GM13976 (cell line): Measurements from ENCODE around the gene ZCRB1.

ENCODE experiments used
- DNase-seq: peaks from one replicate; pipeline ENCODE4 v3.0.0; 2012; ENCODE audit warnings: low spot score
- in situ Hi-C: fragments of 300-500 bp; cut with MboI; formaldehyde crosslinking; loops from one replicate; pipeline ENCODE4 v1.12.0; 2022; ENCODE audit warnings: low sequenced_read_pairs, mixed read lengths, inconsistent platforms; ENCODE audit not compliant: unreplicated experiment
- TF ChIP-seq, protein P1 (sequence below): IDR thresholded peaks from 2 replicates; pipeline ENCODE4 v1.5.1; 2012; ENCODE audit warnings: borderline replicate concordance, mild to moderate bottlenecking; ENCODE audit not compliant: insufficient read depth; ENCODE audit errors: extremely low read depth, missing control alignments, control extremely low read depth

The ZCRB1 gene

DNA sequence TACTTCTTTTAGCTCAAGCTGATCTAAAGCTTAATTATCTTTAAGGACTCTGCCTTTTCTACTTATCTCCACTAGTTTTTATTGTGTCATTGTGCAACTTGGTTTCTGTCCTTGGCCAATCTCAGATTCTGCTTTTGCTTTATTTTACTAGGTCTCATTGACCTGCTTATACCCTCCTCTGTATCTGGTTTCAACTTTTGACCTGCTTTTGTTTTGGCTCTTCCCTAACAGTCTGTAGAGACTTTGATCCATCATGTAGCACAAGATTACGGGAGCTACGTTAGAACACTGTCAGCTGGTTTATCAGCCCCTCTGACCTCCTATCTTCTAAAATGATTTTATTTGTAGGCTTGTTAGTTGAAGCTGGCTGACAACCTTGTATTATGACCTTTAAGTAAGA is 43.6 kb downstream of the ZCRB1 start:
- no peak for DNase-seq
- in situ Hi-C loops, result no loop called here
- TF ChIP-seq, protein P1, sequence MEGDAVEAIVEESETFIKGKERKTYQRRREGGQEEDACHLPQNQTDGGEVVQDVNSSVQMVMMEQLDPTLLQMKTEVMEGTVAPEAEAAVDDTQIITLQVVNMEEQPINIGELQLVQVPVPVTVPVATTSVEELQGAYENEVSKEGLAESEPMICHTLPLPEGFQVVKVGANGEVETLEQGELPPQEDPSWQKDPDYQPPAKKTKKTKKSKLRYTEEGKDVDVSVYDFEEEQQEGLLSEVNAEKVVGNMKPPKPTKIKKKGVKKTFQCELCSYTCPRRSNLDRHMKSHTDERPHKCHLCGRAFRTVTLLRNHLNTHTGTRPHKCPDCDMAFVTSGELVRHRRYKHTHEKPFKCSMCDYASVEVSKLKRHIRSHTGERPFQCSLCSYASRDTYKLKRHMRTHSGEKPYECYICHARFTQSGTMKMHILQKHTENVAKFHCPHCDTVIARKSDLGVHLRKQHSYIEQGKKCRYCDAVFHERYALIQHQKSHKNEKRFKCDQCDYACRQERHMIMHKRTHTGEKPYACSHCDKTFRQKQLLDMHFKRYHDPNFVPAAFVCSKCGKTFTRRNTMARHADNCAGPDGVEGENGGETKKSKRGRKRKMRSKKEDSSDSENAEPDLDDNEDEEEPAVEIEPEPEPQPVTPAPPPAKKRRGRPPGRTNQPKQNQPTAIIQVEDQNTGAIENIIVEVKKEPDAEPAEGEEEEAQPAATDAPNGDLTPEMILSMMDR, result no peak

DNA sequence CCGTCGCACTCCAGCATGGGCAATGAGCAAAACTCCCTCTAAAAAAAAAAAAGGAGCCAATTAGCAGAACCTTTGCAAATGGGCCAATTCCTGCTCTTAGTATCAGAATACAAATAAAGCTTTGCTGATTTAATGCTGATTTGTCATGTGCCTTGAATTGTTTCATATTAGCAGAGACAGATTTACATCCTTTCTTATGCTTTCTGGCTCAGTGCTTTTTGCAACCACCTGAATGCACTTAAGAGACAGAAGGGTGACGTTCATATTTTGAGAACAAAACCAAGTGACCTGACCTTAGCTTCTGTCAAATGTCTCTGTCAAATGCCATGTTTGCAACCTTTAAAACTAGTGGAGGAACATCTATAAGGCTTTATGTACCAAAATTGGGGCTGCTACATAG is 44.0 kb downstream of the ZCRB1 start:
- in situ Hi-C loops, result no loop called here
- no peak for DNase-seq
- TF ChIP-seq, protein P1, result no peak

DNA sequence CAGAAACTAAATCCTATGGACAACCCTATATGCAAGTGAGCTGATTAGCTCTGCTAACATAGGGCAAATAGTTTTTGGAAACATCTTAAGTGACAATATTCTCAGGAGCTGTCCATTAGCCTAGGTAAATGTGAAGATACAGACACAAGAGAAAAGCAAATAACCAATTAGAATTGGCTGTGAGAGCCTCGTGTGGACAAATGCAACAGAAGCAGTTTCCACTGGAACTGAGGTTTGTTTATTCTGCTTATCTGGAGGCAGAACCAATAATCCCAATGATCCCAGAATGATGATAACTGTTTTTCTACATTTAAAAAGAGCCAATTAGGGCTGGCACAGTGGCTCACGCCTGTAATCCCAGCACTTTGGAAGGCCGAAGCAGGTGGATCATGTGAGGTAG is 44.6 kb downstream of the ZCRB1 start:
- TF ChIP-seq, protein P1, result no peak
- in situ Hi-C loops, result no loop called here
- DNase-seq, result no peak

DNA sequence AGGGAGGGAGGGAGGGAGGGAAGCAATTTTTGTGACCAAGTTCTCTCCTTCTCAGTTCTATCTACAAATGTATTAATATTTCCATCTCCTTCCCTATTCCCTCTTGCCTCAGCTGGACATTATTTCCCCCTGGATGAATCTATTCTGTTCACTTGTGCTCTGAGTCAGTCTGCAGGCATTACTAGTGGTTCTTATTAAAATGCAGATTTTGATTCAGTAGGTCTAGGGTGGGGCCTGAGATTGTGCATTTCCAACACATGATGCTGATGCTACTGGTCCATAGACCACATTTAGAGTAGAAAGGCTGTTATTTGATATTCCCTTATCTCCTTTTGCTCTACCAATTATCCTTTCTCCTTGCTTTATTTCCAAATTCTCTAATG is 47.8 kb downstream of the ZCRB1 start:
- in situ Hi-C loops, result no loop called here
- no peak for DNase-seq
- TF ChIP-seq, protein P1, result no peak

DNA sequence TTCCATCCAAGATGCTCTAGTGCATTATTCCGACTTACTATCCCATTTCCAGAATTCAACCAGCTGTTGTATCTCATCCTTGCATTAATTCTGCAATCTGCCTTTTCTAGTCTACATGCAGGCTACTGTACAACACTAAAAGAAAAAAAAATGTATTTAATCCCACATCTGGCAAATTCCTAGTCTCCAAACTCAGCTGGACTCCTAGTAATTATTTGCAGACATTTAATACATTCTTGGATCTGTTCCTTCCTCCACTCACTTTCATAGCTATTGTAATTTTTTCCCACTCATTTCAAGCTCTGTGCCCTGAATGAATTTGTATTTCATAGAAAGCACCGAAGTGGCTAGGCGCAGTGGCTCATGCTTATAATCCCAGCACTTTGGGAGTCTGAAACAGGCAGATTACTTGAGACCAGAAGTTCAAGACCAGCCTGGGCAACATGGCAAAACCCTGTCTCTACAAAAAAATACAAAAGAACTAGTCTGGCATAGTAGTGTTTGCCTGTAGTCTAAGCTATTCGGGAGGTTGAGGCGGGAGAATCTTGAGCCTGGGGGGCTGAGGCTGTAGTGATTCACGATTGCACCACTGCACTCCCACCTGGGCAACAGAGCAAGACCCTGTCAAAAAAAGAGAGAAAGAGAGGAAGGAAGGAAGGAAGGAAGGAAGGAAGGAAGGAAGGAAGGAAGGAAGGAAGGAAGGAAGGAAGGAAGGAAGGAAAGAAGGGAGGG is 48.3 kb downstream of the ZCRB1 start:
- in situ Hi-C loops, result no loop called here
- TF ChIP-seq, protein P1, result no peak
- no peak for DNase-seq

DNA sequence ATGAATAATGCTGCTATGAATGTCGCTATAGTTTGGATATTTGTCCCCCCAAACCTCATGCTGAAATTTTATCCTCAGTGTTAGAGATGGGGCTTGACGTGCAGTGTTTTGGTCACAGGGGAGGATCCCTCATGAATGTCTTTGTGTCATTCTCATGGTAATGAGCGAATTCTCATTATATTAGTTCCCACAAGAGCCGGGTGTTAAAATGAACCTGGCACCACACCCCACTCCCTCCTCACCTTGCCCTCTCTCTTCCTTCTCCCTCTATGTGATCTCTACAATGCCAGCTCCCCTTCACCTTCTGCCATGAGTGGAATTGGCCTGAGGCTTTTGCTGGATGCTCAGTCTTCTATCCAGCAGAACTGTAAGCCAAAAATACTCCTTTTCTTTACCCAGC is 50.4 kb downstream of the ZCRB1 start:
- in situ Hi-C loops, result no loop called here
- no peak for DNase-seq
- TF ChIP-seq, protein P1, result no peak
